Endothelial cell of umbilical vein (primary cell): Measurements from ENCODE around the gene PHLPP1. TPM values are rescaled to one million over a fixed set of nuclear protein-coding genes. Genes with fewer than 3 reads are reported as not detected.

ENCODE experiments used
- BruUV-seq: library from RNA; stranded (reverse); fragments of 400-500 nt; replicated peaks from 2 replicates; lab custom pipeline; 2021; lab: Mats Ljungman, UMichigan
- CTCF ChIA-PET: fragments of 300-600, 350-600 bp; sonication (Branson Sonifier 250); formaldehyde crosslinking; loops from one replicate; lab custom pipeline; 2021; ENCODE audit warnings: antibody characterized with exemption, inconsistent platforms; lab: Charles Lee
- POLR2A ChIA-PET: fragments of 300-600, 350-600 bp; sonication (Branson Sonifier 250); formaldehyde crosslinking; loops from one replicate; lab custom pipeline; 2021; ENCODE audit warnings: antibody characterized with exemption, inconsistent platforms; lab: Charles Lee
- DNase-seq: peaks from one replicate; pipeline ENCODE4 v3.0.0-alpha.2; 2011; ENCODE audit warnings: low read depth, low spot score
- FAIRE-seq: peaks from 2 replicates; lab custom pipeline; 2011; peaks lifted over from hg19 to GRCh38; lab: Jason Lieb, UNC
- H2AFZ ChIP-seq: 2 replicates; pipeline ENCODE4 v1.6.0; 2012; ENCODE audit warnings: low read depth, low read length, control low read depth, inconsistent platforms
- H3K27ac ChIP-seq: 2 replicates; pipeline ENCODE4 v1.5.1; 2011; ENCODE audit warnings: low read depth, mild to moderate bottlenecking, control low read depth, low read length, moderate library complexity; ENCODE audit not compliant: insufficient read depth
- H3K27me3 ChIP-seq, 2 experiments: 2 replicates each; pipeline versions ENCODE4 v1.6.0 to v1.6.1; 2011; ENCODE audit warnings: low read length in 2 of 2, mixed read lengths in 1 of 2; ENCODE audit not compliant: control insufficient read depth in 2 of 2, insufficient read depth in 2 of 2
- H3K36me3 ChIP-seq, 2 experiments: 2 replicates in 1 of 2; 3 replicates in 1 of 2; pipeline ENCODE4 v1.5.1; 2011; ENCODE audit warnings: low read length in 2 of 2, mild to moderate bottlenecking in 1 of 2, moderate library complexity in 1 of 2; ENCODE audit not compliant: control insufficient read depth in 2 of 2, insufficient read depth in 2 of 2; ENCODE audit errors: extremely low read depth in 1 of 2
- H3K4me1 ChIP-seq: 3 replicates; pipeline ENCODE4 v1.5.1; 2011; ENCODE audit warnings: mild to moderate bottlenecking, low read length; ENCODE audit not compliant: control insufficient read depth, insufficient read depth; ENCODE audit errors: extremely low read depth
- H3K4me2 ChIP-seq: 2 replicates; pipeline ENCODE4 v1.6.1; 2011; ENCODE audit warnings: low read length, control low read depth, mixed read lengths; ENCODE audit not compliant: insufficient read depth
- H3K4me3 ChIP-seq, 3 experiments: fragments of 200-600 bp in 1 of 3; sonication (generic), shearing (Covaris generic) in 1 of 3; replicated peaks in 1 of 3; 2 replicates each; pipeline ENCODE4 v1.5.1; 2011 to 2016; ENCODE audit warnings: control low read depth in 3 of 3, low read length in 3 of 3, mild to moderate bottlenecking in 2 of 3, inconsistent platforms in 1 of 3, low read depth in 1 of 3, moderate library complexity in 1 of 3; ENCODE audit not compliant: insufficient read depth in 1 of 3
- H3K79me2 ChIP-seq: 2 replicates; pipeline ENCODE4 v1.6.0; 2012; ENCODE audit warnings: low read length, inconsistent platforms; ENCODE audit not compliant: control insufficient read depth, insufficient read depth
- H3K9ac ChIP-seq: replicated peaks from 2 replicates; pipeline ENCODE3; 2011; ENCODE audit warnings: low read length, control low read depth; ENCODE audit not compliant: insufficient read depth; ENCODE audit errors: extremely low read depth
- H3K9me1 ChIP-seq: replicated peaks from 3 replicates; pipeline ENCODE4 v1.6.0; 2011; ENCODE audit warnings: mild to moderate bottlenecking, low read length; ENCODE audit not compliant: control insufficient read depth, insufficient read depth; ENCODE audit errors: extremely low read depth
- H3K9me3 ChIP-seq: replicated peaks from 2 replicates; pipeline ENCODE4 v1.5.1; 2012; ENCODE audit warnings: low read length, inconsistent platforms; ENCODE audit not compliant: control insufficient read depth, insufficient read depth
- H4K20me1 ChIP-seq: replicated peaks from 2 replicates; pipeline ENCODE3; 2011; ENCODE audit warnings: mild to moderate bottlenecking, low read length; ENCODE audit not compliant: control insufficient read depth, insufficient read depth; ENCODE audit errors: extremely low read depth
- EZH2 ChIP-seq: IDR thresholded peaks from 2 replicates; pipeline ENCODE4 v1.6.1; 2012; ENCODE audit warnings: borderline replicate concordance, low read depth, mild to moderate bottlenecking, moderate library complexity, low read length, inconsistent platforms; ENCODE audit not compliant: severe bottlenecking
- FOS ChIP-seq: IDR thresholded peaks from 2 replicates; pipeline ENCODE4 v1.6.1; 2011; ENCODE audit warnings: mild to moderate bottlenecking, low read length, moderate library complexity, borderline replicate concordance; ENCODE audit not compliant: insufficient read depth
- GATA2 ChIP-seq: IDR thresholded peaks from 2 replicates; pipeline ENCODE4 v1.7.0; 2011; ENCODE audit warnings: low read depth, mild to moderate bottlenecking, moderate library complexity, mixed read lengths, low read length; ENCODE audit not compliant: insufficient read length, insufficient read depth
- JUN ChIP-seq: IDR thresholded peaks from 2 replicates; pipeline ENCODE4 v1.6.1; 2011; ENCODE audit warnings: borderline replicate concordance, low read depth; ENCODE audit not compliant: insufficient read length, insufficient read depth
- MYC ChIP-seq: IDR thresholded peaks from one replicate; pipeline ENCODE4 v1.6.1; 2011; ENCODE audit warnings: mild to moderate bottlenecking, low read depth, low read length
- POLR2A ChIP-seq: IDR thresholded peaks from 2 replicates; pipeline ENCODE4 v1.6.1; 2012; ENCODE audit warnings: low read depth, mild to moderate bottlenecking, control low read depth, low read length
- POLR2AphosphoS5 ChIP-seq: IDR thresholded peaks from 2 replicates; pipeline ENCODE4 v1.6.1; 2012; ENCODE audit warnings: low read depth, mild to moderate bottlenecking, control low read depth, low read length, moderate library complexity; ENCODE audit not compliant: insufficient read depth
- dilution Hi-C: fragments of 300-500 bp; cut with MboI; formaldehyde crosslinking; loops from one replicate; pipeline ENCODE4 v1.15.0; 2019; ENCODE audit warnings: low sequenced_read_pairs; ENCODE audit not compliant: extremely low pct_ligation_motif_present
- intact Hi-C: fragments of 100-400 bp; cut with micrococcal nuclease; formaldehyde crosslinking; loops from one replicate; pipeline ENCODE4 v1.10.0; 2022
- polyA plus RNA-seq, 4 experiments: library from polyadenylated mRNA; depleted of rRNA in 3 of 4; stranded (reverse) in 3 of 4; unstranded in 1 of 4; fragments of >200 nt; gene quantifications; 2 replicates each; pipeline versions ENCODE4 v1.2.1 to v1.2.3, GENCODE V29; 2011 to 2012; ENCODE audit warnings: missing spikeins in 1 of 4
- total RNA-seq: library from RNA; stranded (reverse); gene quantifications from 2 replicates; pipeline ENCODE4 v1.2.3, GENCODE V29; 2021
- TF ChIP-seq, protein P1 (sequence below), 2 donors: IDR thresholded peaks; 1 replicate in 1 of 2; 2 replicates in 1 of 2; pipeline ENCODE4 v1.5.1; 2011; ENCODE audit warnings: low read length in 2 of 2, mild to moderate bottlenecking in 2 of 2, moderate library complexity in 2 of 2, control low read depth in 1 of 2, inconsistent platforms in 1 of 2, low read depth in 1 of 2; ENCODE audit not compliant: insufficient read depth in 1 of 2; ENCODE audit errors: extremely low read depth in 1 of 2
- TF ChIP-seq, protein P2 (sequence below): IDR thresholded peaks from 2 replicates; pipeline ENCODE4 v1.6.1; 2011; ENCODE audit not compliant: insufficient read depth, insufficient read length

The PHLPP1 gene
- total and polyA plus RNA-seq, 2 donors (not counting 3 experiments of a cell fraction or from before 2014, with no cell fraction given) = 4.0 to 10.8 TPM

DNA sequence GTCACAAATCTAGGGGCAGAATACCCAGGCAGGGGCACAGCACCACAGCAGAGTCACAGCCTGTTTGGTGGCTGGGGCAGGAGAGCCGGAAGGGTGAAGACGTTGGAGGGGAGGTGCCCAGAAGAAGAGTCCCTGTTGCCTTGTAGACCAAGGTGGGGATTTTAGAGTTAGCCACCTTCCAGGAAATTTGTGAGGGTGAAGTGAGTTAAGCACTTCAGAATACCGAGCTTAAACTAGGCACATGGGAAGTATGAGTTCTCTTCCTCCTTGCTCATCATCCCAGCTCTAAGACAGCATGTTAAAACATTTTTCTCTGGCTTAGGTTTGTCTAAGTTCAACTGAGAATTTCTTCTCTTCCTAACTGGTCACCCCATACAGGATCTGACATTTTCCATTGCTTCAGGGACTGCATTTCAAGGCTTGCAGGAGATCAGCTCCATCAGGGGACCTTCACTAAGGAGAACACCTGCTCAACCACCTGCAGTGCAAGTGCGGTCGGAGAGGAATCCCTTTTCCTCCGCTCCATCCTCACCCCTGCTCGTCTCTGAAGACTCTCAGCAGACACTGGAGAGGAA is 26.5 kb upstream of the PHLPP1 start:
- FAIRE-seq (no peak), DNase-seq (no peak)
- dilution Hi-C loops (no loop called here), intact Hi-C loops (no loop called here)
- Histone ChIP-seq H3K79me2 (no peaks in the 10 kb centered on the region), H3K9ac (no peak overlapping the region), H3K36me3 (no peaks in the 10 kb centered on the region), H2AFZ (no peak overlapping the region), H3K27ac (no peak overlapping the region), H3K27me3 (no peaks in the 10 kb centered on the region), H3K4me2 (no peak overlapping the region), H4K20me1 (no peaks in the 10 kb centered on the region), H3K4me1 (no peaks in the 10 kb centered on the region), H3K4me3 (no peak overlapping the region), H3K9me3 (no peaks in the 10 kb centered on the region), H3K9me1 (no peaks in the 10 kb centered on the region)
- ChIA-PET CTCF (no interaction called here), POLR2A (no interaction called here)
- TF ChIP-seq EZH2 = no peak
- no TSS peak for BruUV-seq

DNA sequence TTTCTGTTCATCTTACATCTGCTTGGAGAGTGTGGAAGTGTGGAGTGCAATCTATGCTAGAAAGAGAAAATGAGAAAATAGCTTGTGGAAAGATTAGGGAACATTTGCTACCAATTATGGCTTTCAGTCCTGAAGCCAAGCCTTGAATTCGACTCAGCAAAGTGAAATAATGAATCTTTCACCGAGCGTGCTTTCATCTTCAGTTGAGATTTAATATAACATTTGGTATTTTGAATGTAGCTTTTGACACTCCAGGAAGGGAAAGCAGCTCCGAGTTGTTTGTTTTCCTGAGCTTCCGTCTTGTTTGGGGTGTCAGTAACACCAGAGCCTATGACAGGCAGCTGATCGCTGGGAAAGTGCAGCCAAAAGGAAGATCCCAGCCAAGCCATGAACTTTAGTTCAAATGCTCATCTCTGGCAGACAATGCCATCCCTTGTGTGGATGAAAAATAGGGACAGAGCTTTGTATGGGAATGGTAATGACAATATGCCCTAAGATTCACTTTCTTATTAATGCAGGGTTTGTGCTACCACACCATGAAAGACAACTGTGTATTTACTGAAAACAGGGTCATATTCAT is 25.0 kb upstream of the PHLPP1 start:
- DNase-seq (no peak), FAIRE-seq (no peak)
- intact Hi-C loops (no loop called here), dilution Hi-C loops (no loop called here)
- POLR2A ChIA-PET = no interaction called here
- no peaks in the 10 kb centered on the region for H3K27me3 ChIP-seq
- no peaks in the 10 kb centered on the region for H3K9me3 ChIP-seq
- no peaks in the 10 kb centered on the region for H4K20me1 ChIP-seq
- no peak overlapping the region for H3K9ac ChIP-seq
- H3K27ac ChIP-seq = no peak overlapping the region
- H3K4me1 ChIP-seq = no peaks in the 10 kb centered on the region
- H3K36me3 ChIP-seq = no peaks in the 10 kb centered on the region
- no peak overlapping the region for H3K4me2 ChIP-seq
- H3K79me2 ChIP-seq = no peaks in the 10 kb centered on the region
- H3K4me3 ChIP-seq = no peak overlapping the region
- CTCF ChIA-PET = interaction anchor here (1.1 kb wide), 1 partner anchor 19 kb away, joined by 3 read pairs; no protein-coding TSS in a partner anchor
- H3K9me1 ChIP-seq = no peaks in the 10 kb centered on the region
- BruUV-seq = no TSS peak
- no peak overlapping the region for H2AFZ ChIP-seq
- no peak for TF ChIP-seq POLR2AphosphoS5
- TF ChIP-seq, protein P1, sequence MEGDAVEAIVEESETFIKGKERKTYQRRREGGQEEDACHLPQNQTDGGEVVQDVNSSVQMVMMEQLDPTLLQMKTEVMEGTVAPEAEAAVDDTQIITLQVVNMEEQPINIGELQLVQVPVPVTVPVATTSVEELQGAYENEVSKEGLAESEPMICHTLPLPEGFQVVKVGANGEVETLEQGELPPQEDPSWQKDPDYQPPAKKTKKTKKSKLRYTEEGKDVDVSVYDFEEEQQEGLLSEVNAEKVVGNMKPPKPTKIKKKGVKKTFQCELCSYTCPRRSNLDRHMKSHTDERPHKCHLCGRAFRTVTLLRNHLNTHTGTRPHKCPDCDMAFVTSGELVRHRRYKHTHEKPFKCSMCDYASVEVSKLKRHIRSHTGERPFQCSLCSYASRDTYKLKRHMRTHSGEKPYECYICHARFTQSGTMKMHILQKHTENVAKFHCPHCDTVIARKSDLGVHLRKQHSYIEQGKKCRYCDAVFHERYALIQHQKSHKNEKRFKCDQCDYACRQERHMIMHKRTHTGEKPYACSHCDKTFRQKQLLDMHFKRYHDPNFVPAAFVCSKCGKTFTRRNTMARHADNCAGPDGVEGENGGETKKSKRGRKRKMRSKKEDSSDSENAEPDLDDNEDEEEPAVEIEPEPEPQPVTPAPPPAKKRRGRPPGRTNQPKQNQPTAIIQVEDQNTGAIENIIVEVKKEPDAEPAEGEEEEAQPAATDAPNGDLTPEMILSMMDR (IDR thresholded peaks at IDR 0.05; ENCODE audit: extremely low read depth in 1 of 2, insufficient read depth in 1 of 2, low read depth in 1 of 2, low read length in 2 of 2) = no peak
- no peak for TF ChIP-seq MYC
- TF ChIP-seq JUN = no peak
- no peak for TF ChIP-seq GATA2
- TF ChIP-seq POLR2A = no peak
- TF ChIP-seq FOS = no peak
- TF ChIP-seq EZH2 = no peak
- TF ChIP-seq, protein P2, sequence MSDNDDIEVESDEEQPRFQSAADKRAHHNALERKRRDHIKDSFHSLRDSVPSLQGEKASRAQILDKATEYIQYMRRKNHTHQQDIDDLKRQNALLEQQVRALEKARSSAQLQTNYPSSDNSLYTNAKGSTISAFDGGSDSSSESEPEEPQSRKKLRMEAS = no peak
